Measurements from ENCODE around the gene MAP6. TPM values are rescaled to one million over a fixed set of nuclear protein-coding genes. Genes with fewer than 3 reads are reported as not detected.

The MAP6 gene
- total RNA-seq, 1 donor from 2014 or later: 0.92 TPM

DNA sequence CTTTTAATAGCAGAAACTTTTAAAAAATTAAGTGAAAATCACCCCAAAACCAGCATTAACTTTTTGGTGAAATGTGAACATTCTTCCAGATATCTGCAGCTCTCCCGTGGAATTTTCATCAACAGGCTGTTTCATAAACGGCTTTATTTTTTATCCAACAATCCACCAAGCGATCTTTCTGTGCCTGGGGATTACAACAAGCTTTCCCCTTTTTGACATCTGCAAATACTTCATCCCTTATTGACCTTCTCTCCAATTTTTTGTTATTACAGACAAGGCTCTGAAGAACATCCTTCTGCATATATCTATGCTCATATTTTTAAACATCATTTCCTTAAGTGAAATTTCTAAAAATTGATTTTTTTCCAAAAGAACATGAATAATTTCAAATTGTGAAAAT is 112.6 kb downstream of the MAP6 start:
- H3K36me3 Mint-ChIP-seq: no peaks in the 10 kb centered on the region
- peaks cover 52% of the 10 kb centered on the region for H3K4me1 Mint-ChIP-seq
- H3K27me3 Mint-ChIP-seq (ENCODE audit: low read depth): no peaks in the 10 kb centered on the region

DNA sequence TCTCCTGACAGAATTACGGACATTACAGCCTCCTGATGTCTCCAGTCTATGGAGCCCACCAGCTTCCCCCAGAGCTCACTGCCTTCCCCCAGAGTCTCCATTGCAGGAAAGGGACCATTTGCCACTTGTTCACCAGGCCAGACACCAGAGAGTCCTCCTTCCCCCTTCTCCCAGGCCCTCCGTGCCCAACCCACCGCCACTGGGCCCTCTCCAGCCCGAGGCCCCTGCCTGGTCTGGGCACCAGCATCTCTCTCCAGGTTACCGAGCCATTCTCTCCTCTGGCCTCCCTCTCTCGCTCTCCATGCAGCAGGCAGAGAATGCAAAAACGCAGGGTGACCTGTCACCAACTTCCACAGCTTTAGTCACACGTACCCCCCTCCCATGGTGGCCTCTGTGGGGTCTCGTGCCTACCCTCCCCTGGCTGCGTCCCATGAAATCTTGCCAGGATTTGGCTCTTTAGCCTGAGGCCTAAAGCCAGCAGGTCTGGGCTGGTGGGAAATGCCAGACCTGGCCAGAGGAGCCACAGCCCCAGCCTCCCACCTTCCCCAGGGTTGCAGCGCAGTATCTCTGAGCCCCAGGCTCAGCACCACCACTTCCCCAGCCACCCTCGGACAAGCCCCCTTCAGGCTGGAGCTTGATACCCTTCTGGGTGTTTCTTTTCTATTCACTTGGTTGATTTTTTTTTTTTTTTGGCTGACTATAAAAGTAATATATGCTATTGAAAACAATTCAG is 113.6 kb downstream of the MAP6 start:
- Mint-ChIP-seq H3K4me1 (peaks cover 43% of the 10 kb centered on the region), H3K27me3 (ENCODE audit: low read depth) (no peaks in the 10 kb centered on the region), H3K4me3 (no peak overlapping the region), H3K9me3 (no peaks in the 10 kb centered on the region), H3K36me3 (no peaks in the 10 kb centered on the region), H3K27ac (peak overlapping the region; percentile 77)
- TF ChIP-seq CTCF (IDR thresholded peaks at IDR 0.05; ENCODE audit: unreplicated experiment): no peak
- no peak for DNase-seq (ENCODE audit: low spot score in 2 of 2, unreplicated experiment in 2 of 2)

More for the DNA sequence above, 112.6 kb downstream of the MAP6 start:
- H3K4me3 Mint-ChIP-seq: no peak overlapping the region
- no peak for TF ChIP-seq CTCF (IDR thresholded peaks at IDR 0.05; ENCODE audit: unreplicated experiment)
- H3K27ac Mint-ChIP-seq: no peak overlapping the region
- no peak for DNase-seq (ENCODE audit: low spot score in 2 of 2, unreplicated experiment in 2 of 2)
- no peaks in the 10 kb centered on the region for H3K9me3 Mint-ChIP-seq

DNA sequence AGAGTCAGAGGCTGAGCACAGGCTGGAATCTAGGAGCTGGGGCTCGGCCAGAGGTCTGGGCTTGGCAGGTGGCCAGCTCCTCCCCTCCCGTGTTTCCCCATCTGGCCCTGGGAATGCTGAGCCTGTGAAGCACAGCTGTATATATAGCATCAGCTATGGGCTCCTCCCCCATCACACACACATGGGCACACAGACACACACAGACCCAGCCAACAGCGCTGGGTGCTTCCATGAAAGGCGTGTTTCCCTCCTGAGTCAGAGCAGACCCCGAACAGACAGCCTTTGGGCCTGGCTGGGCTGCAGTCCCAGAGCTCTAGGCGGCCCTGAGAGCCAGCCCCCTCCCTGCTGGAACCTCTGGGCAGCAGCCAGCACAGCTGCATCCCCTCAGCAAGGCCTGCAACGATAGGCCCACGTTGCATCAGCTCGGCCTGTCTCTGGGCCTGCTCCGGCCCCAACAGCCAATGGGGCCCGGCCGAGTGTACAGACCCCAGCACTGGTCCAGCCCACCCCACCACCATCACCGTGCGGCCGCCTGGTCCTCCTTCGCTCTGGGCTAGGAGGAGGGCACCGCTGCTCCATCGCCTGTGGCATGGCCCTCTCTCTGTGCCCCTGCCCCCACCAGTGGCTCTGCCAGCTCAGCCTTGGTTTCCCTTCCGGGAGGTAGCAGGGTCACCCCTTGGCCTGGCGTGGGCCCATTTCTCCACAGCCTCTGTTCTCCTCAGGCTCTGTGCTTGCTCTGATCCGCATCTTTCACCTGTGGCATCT is 114.4 kb downstream of the MAP6 start:
- Mint-ChIP-seq H3K4me3 (no peak overlapping the region), H3K9me3 (no peaks in the 10 kb centered on the region), H3K27ac (peak overlapping the region; percentile 77), H3K4me1 (peaks cover 38% of the 10 kb centered on the region), H3K27me3 (ENCODE audit: low read depth) (no peaks in the 10 kb centered on the region), H3K36me3 (no peaks in the 10 kb centered on the region)
- peak; percentile 63 to 79 for DNase-seq (ENCODE audit: low spot score in 2 of 2, unreplicated experiment in 2 of 2)
- TF ChIP-seq CTCF (IDR thresholded peaks at IDR 0.05; ENCODE audit: unreplicated experiment): no peak

DNA sequence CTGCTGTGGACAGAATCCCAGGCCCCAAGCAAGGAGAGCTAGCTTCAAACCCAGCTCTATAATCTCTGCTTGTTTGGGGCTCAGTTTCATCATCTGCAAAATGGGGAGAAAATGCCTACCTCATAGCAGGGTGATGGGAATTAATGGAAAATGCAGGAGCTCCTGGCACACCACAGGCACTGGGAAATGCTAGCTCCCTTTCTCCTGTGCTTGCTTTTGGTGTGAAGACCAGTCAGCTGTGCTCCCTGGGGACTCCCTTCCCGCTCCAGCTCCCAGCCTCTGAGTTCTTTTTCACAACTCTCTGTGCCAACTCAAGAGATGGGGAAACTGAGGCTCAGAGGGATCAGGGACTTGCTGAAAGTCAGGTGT is 115.0 kb downstream of the MAP6 start:
- H3K4me1 Mint-ChIP-seq: peaks cover 32% of the 10 kb centered on the region
- no peaks in the 10 kb centered on the region for H3K27me3 Mint-ChIP-seq (ENCODE audit: low read depth)
- no peak for TF ChIP-seq CTCF (IDR thresholded peaks at IDR 0.05; ENCODE audit: unreplicated experiment)
- no peaks in the 10 kb centered on the region for H3K36me3 Mint-ChIP-seq
- peak overlapping the region; percentile 77 for H3K27ac Mint-ChIP-seq
- DNase-seq (ENCODE audit: low spot score in 2 of 2, unreplicated experiment in 2 of 2): no peak
- peaks cover 3% of the 10 kb centered on the region for H3K9me3 Mint-ChIP-seq
- no peak overlapping the region for H3K4me3 Mint-ChIP-seq

- Mint-ChIP-seq H3K27me3 (ENCODE audit: low read depth) (no peaks in the 10 kb centered on the region), H3K36me3 (no peaks in the 10 kb centered on the region), H3K9me3 (peaks cover 3% of the 10 kb centered on the region), H3K4me1 (peaks cover 26% of the 10 kb centered on the region), H3K4me3 (no peak overlapping the region), H3K27ac (no peak overlapping the region)
- DNase-seq (ENCODE audit: low spot score in 2 of 2, unreplicated experiment in 2 of 2): no peak
- no peak for TF ChIP-seq CTCF (IDR thresholded peaks at IDR 0.05; ENCODE audit: unreplicated experiment)
These were observed 115.7 kb downstream of the MAP6 start for GRCh38 chr11:75553182-75553581.
